H1 (cell line): ENCODE results near the gene ACYP2. TPM values are rescaled to one million over a fixed set of nuclear protein-coding genes. Genes with fewer than 3 reads are reported as not detected.

ENCODE experiments used
- CTCF ChIA-PET: fragments of 300-600 bp; sonication (Branson Sonifier 250); formaldehyde crosslinking; loops from one replicate; lab custom pipeline; 2021; ENCODE audit not compliant: partially characterized antibody; lab: Charles Lee
- POLR2A ChIA-PET: fragments of 300-600 bp; sonication (Branson Sonifier 250); formaldehyde crosslinking; loops from one replicate; lab custom pipeline; 2021; ENCODE audit warnings: inconsistent platforms; ENCODE audit not compliant: partially characterized antibody; lab: Charles Lee
- DNase-seq, 2 experiments: peaks; one replicate each; pipeline versions ENCODE4 v3.0.0 to v3.0.0-alpha.2; 2010 to 2022; ENCODE audit warnings: low spot score in 2 of 2, low read depth in 1 of 2, mixed read lengths in 1 of 2
- FAIRE-seq: peaks from 2 replicates; lab custom pipeline; 2011; peaks lifted over from hg19 to GRCh38; lab: Jason Lieb, UNC
- H2AFZ ChIP-seq: 2 replicates; pipeline ENCODE4 v1.8.1; 2012; ENCODE audit warnings: low read length, inconsistent platforms
- H2AK5ac ChIP-seq: 2 replicates; pipeline ENCODE4 v1.6.1; 2013; ENCODE audit warnings: low read depth, low read length
- H2BK120ac ChIP-seq: replicated peaks from 2 replicates; pipeline ENCODE3; 2013; ENCODE audit warnings: low read depth, low read length, inconsistent platforms
- H2BK12ac ChIP-seq: 2 replicates; pipeline ENCODE4 v1.6.1; 2013; ENCODE audit warnings: low read depth, low read length
- H2BK15ac ChIP-seq: 2 replicates; pipeline ENCODE4 v1.6.1; 2013; ENCODE audit warnings: low read length
- H2BK20ac ChIP-seq: 2 replicates; pipeline ENCODE4 v1.6.1; 2013; ENCODE audit warnings: low read length
- H2BK5ac ChIP-seq: 2 replicates; pipeline ENCODE4 v1.6.1; 2013; ENCODE audit warnings: low read depth, low read length
- H3K14ac ChIP-seq: 2 replicates; pipeline ENCODE4 v1.6.1; 2013; ENCODE audit warnings: inconsistent platforms; ENCODE audit not compliant: insufficient read length
- H3K18ac ChIP-seq: 2 replicates; pipeline ENCODE4 v1.6.1; 2013; ENCODE audit warnings: low read length; ENCODE audit errors: extremely low read depth
- H3K23ac ChIP-seq: 2 replicates; pipeline ENCODE4 v1.6.1; 2013; ENCODE audit warnings: inconsistent platforms; ENCODE audit not compliant: insufficient read length
- H3K23me2 ChIP-seq: 2 replicates; pipeline ENCODE4 v1.6.1; 2013; ENCODE audit warnings: low read depth, low read length
- H3K27ac ChIP-seq: 2 replicates; pipeline ENCODE4 v1.6.1; 2011; ENCODE audit warnings: low read depth, low read length, inconsistent platforms
- H3K27me3 ChIP-seq, 4 experiments: replicated peaks in 1 of 4; 1 replicate in 1 of 4; 2 replicates in 3 of 4; pipeline versions ENCODE4 v1.6.1 to v1.8.1; 2011 to 2013; ENCODE audit warnings: low read length in 3 of 4, mild to moderate bottlenecking in 3 of 4, inconsistent platforms in 2 of 4, mixed read lengths in 2 of 4, moderate library complexity in 1 of 4; ENCODE audit not compliant: control insufficient read depth in 3 of 4, insufficient read depth in 3 of 4; ENCODE audit errors: extremely low read depth in 1 of 4
- H3K36me3 ChIP-seq, 4 experiments: 2 replicates each; pipeline versions ENCODE4 v1.6.1 to v1.8.1; 2011 to 2013; ENCODE audit warnings: mild to moderate bottlenecking in 4 of 4, low read length in 3 of 4, moderate library complexity in 2 of 4, control low read depth in 1 of 4, inconsistent platforms in 1 of 4; ENCODE audit not compliant: insufficient read depth in 4 of 4, control insufficient read depth in 2 of 4
- H3K4ac ChIP-seq: replicated peaks from 2 replicates; pipeline ENCODE3; 2013; ENCODE audit warnings: low read length, low read depth, mixed read lengths, inconsistent platforms; ENCODE audit not compliant: insufficient read length
- H3K4me1 ChIP-seq, 4 experiments: replicated peaks in 1 of 4; 1 replicate in 1 of 4; 2 replicates in 3 of 4; pipeline versions ENCODE4 v1.6.1 to v1.8.1; 2011 to 2013; ENCODE audit warnings: low read length in 3 of 4, inconsistent platforms in 2 of 4, mixed read lengths in 1 of 4; ENCODE audit not compliant: insufficient read depth in 4 of 4, control insufficient read depth in 3 of 4
- H3K4me2 ChIP-seq, 2 experiments: 2 replicates each; pipeline versions ENCODE4 v1.6.1 to v1.8.1; 2011 to 2013; ENCODE audit warnings: low read depth in 2 of 2, low read length in 2 of 2, control low read depth in 1 of 2, inconsistent platforms in 1 of 2, mild to moderate bottlenecking in 1 of 2; ENCODE audit not compliant: insufficient read depth in 1 of 2
- H3K4me3 ChIP-seq, 4 experiments: fragments of 200-600, 300-600 bp in 1 of 4; sonication (generic), shearing (Covaris generic), sonication (Bioruptor Twin) in 1 of 4; 2 replicates each; pipeline versions ENCODE4 v1.5.1 to v1.8.1; 2011 to 2016; ENCODE audit warnings: low read length in 4 of 4, low read depth in 3 of 4, control low read depth in 2 of 4, inconsistent platforms in 2 of 4, mild to moderate bottlenecking in 2 of 4, mixed read lengths in 1 of 4, moderate library complexity in 1 of 4; ENCODE audit not compliant: insufficient read depth in 2 of 4; ENCODE audit errors: extremely low read depth in 1 of 4
- H3K56ac ChIP-seq: replicated peaks from 2 replicates; pipeline ENCODE3; 2013; ENCODE audit warnings: low read depth, mild to moderate bottlenecking, mixed read lengths, low read length, inconsistent platforms; ENCODE audit not compliant: insufficient read length
- H3K79me1 ChIP-seq: 2 replicates; pipeline ENCODE4 v1.6.1; 2013; ENCODE audit warnings: low read depth, low read length, control low read depth
- H3K79me2 ChIP-seq, 2 experiments: 2 replicates each; pipeline versions ENCODE4 v1.6.1 to v1.8.1; 2012 to 2013; ENCODE audit warnings: low read length in 2 of 2, mild to moderate bottlenecking in 2 of 2, inconsistent platforms in 1 of 2; ENCODE audit not compliant: insufficient read depth in 2 of 2, control insufficient read depth in 1 of 2
- H3K9ac ChIP-seq, 4 experiments: replicated peaks in 1 of 4; 1 replicate in 1 of 4; 2 replicates in 3 of 4; pipeline versions ENCODE4 v1.6.1 to v1.8.1; 2011 to 2013; ENCODE audit warnings: low read depth in 3 of 4, low read length in 3 of 4, control low read depth in 2 of 4, mild to moderate bottlenecking in 2 of 4, moderate library complexity in 2 of 4, inconsistent platforms in 1 of 4; ENCODE audit errors: extremely low read depth in 1 of 4
- H3K9me3 ChIP-seq, 2 experiments: 2 replicates each; pipeline versions ENCODE4 v1.6.1 to v1.8.1; 2012 to 2013; ENCODE audit warnings: mild to moderate bottlenecking in 2 of 2, moderate library complexity in 2 of 2, control low read depth in 1 of 2, inconsistent platforms in 1 of 2, low read depth in 1 of 2, low read length in 1 of 2, mixed read lengths in 1 of 2; ENCODE audit not compliant: insufficient read depth in 2 of 2
- H4K20me1 ChIP-seq, 2 experiments: replicated peaks in 1 of 2; 2 replicates each; pipeline versions ENCODE3 to v1.8.1; 2011 to 2013; ENCODE audit warnings: inconsistent platforms in 2 of 2, low read length in 2 of 2, mild to moderate bottlenecking in 1 of 2; ENCODE audit not compliant: insufficient read depth in 2 of 2, control insufficient read depth in 1 of 2
- H4K5ac ChIP-seq: 2 replicates; pipeline ENCODE4 v1.6.1; 2013; ENCODE audit warnings: low read length, low read depth, mixed read lengths, inconsistent platforms; ENCODE audit not compliant: insufficient read length
- H4K8ac ChIP-seq: 2 replicates; pipeline ENCODE4 v1.8.0; 2013; ENCODE audit warnings: mild to moderate bottlenecking, moderate library complexity, low read length, inconsistent platforms; ENCODE audit not compliant: insufficient read depth; ENCODE audit errors: extremely low read depth
- H4K91ac ChIP-seq: replicated peaks from 2 replicates; pipeline ENCODE3; 2013; ENCODE audit warnings: low read length, mixed read lengths, inconsistent platforms; ENCODE audit not compliant: insufficient read length
- BACH1 ChIP-seq: IDR thresholded peaks from 2 replicates; pipeline ENCODE4 v1.6.1; 2012; ENCODE audit warnings: low read length, improper control_type of control experiment
- CTBP2 ChIP-seq: IDR thresholded peaks from 2 replicates; pipeline ENCODE4 v1.7.0; 2011; ENCODE audit warnings: borderline replicate concordance, mild to moderate bottlenecking, moderate library complexity, mixed read lengths, low read length; ENCODE audit not compliant: insufficient read depth, insufficient read length
- CTCF ChIP-seq, 3 experiments: IDR thresholded peaks; 1 replicate in 2 of 3; 2 replicates in 1 of 3; pipeline versions ENCODE4 v1.5.1 to v1.6.1; 2011; ENCODE audit warnings: low read length in 3 of 3, mild to moderate bottlenecking in 3 of 3, inconsistent platforms in 2 of 3, low read depth in 1 of 3, moderate library complexity in 1 of 3; ENCODE audit not compliant: insufficient read depth in 1 of 3; ENCODE audit errors: control extremely low read depth in 1 of 3
- GTF2F1 ChIP-seq: IDR thresholded peaks from 2 replicates; pipeline ENCODE4 v1.6.1; 2012; ENCODE audit warnings: low read depth, low read length, improper control_type of control experiment, borderline replicate concordance
- ZNF274 ChIP-seq: IDR thresholded peaks from 2 replicates; pipeline ENCODE4 v1.7.0; 2012; ENCODE audit warnings: low read length, borderline replicate concordance; ENCODE audit errors: extremely low read depth
- WGBS, 2 experiments: shearing (Covaris generic) in 1 of 2; methylation state at CpG; one replicate each; pipeline versions ENCODE4 v1.1.6 to v1.1.7; 2013 to 2015; ENCODE audit warnings: low lambda C conversion rate in 2 of 2, mixed read lengths in 2 of 2, inconsistent platforms in 1 of 2, low coverage in 1 of 2, missing lambda C conversion rate in 1 of 2; ENCODE audit not compliant: insufficient replicate concordance in 2 of 2, insufficient coverage in 1 of 2, insufficient read length in 1 of 2; ENCODE audit errors: extremely low coverage in 1 of 2, missing lambda C conversion rate in 1 of 2; 5-methylcytosine and 5-hydroxymethylcytosine counted together
- polyA plus RNA-seq, 7 experiments: library from polyadenylated mRNA; depleted of rRNA in 3 of 7; stranded (reverse) in 5 of 7; unstranded in 2 of 7; fragments of >200 nt in 5 of 7; fragments of 200-250 nt in 2 of 7; gene quantifications; 1 replicate in 5 of 7; 2 replicates in 1 of 7; 4 replicates in 1 of 7; pipeline versions ENCODE4 v1.2.1 to v1.2.3, GENCODE V29; 2011 to 2013; ENCODE audit warnings: missing spikeins in 2 of 7, mixed read lengths in 2 of 7
- total RNA-seq: library from RNA; stranded (reverse); fragmentation: NEBNext Ultra II Directional; extraction: Animal tissue kit (Norgen Biotek cat#: 25700); gene quantifications from 2 replicates; pipeline ENCODE4 v1.2.1, GENCODE V29; 2021

ACYP2 gene
- total and polyA plus RNA-seq, 2 of the 8 experiments (the other 6 are each of a cell fraction or from before 2014, with no cell fraction given) = 3.4 to 4.4 TPM

- no peaks in the 10 kb centered on the region for H3K27me3 ChIP-seq
- no peak overlapping the region for H4K8ac ChIP-seq
- no peak overlapping the region for H2BK120ac ChIP-seq
- 86% methylated on average over 2 of the region's 2 CpGs; no CpG with 5 or more reads in 1 of the 2 experiments for WGBS, 2 experiments
- CTCF ChIA-PET = interaction anchor here (0.5 to 2.4 kb wide), 13 partner anchors 8 to 591 kb away, joined by 3 to 7 read pairs (median 4); no protein-coding TSS in a partner anchor
- no peak overlapping the region for H2AFZ ChIP-seq
- H3K9me3 ChIP-seq = no peaks in the 10 kb centered on the region
- H2BK20ac ChIP-seq = no peak overlapping the region
- peak; percentile 24 for FAIRE-seq
- no peak overlapping the region for H2BK5ac ChIP-seq
- H3K18ac ChIP-seq = no peak overlapping the region
- no peak overlapping the region for H2BK15ac ChIP-seq
- no peak overlapping the region for H3K27ac ChIP-seq
- no peak overlapping the region for H3K14ac ChIP-seq
- no peak overlapping the region for H2AK5ac ChIP-seq
- H3K79me2 ChIP-seq = no peaks in the 10 kb centered on the region
- H3K56ac ChIP-seq = no peak overlapping the region
- H3K23ac ChIP-seq = no peak overlapping the region
- no peak overlapping the region for H3K4me3 ChIP-seq
- no peaks in the 10 kb centered on the region for H3K79me1 ChIP-seq
- no peaks in the 10 kb centered on the region for H3K36me3 ChIP-seq
- no peak overlapping the region for H2BK12ac ChIP-seq
- no peaks in the 10 kb centered on the region for H3K23me2 ChIP-seq
- no peak overlapping the region for H3K9ac ChIP-seq
- no peak overlapping the region for H4K5ac ChIP-seq
- TF ChIP-seq CTCF (IDR thresholded peaks at IDR 0.05; ENCODE audit: control extremely low read depth in 1 of 3, insufficient read depth in 1 of 3, low read depth in 1 of 3, low read length in 3 of 3) (peak in 2 of 3 experiments; percentile 24 to 37; a peak in 2 of 4 replicates), GTF2F1 (no peak), BACH1 (no peak), CTBP2 (no peak), ZNF274 (no peak)
- TF ChIP-seq, all 59 proteins: peak for 1
- Histone ChIP-seq H3K4ac (no peak overlapping the region), H4K20me1 (no peaks in the 10 kb centered on the region), H3K4me2 (no peak overlapping the region), H4K91ac (no peak overlapping the region), H3K4me1 (peaks cover 0 to 3% (median 0%) of the 10 kb centered on the region in 4 experiments; a peak in 2 of 7 replicates)
- DNase-seq = no peak
- POLR2A ChIA-PET = no interaction called here
These were observed 91.2 kb downstream of the ACYP2 start for GRCh38 chr2:54206596-54206995.
